ENCODE results near the gene ALG10B. TPM values are rescaled to one million over a fixed set of nuclear protein-coding genes. Genes with fewer than 3 reads are reported as not detected.
"Not testable (repeated sequence)": the region's sequence is repeated elsewhere in the genome, so short reads cannot be mapped to it uniquely, and the experiment has no call there.

The ALG10B gene
- total RNA-seq, 6 experiments from 2014 or later, result 1.8 to 5.3 (median 4.2) TPM

DNA sequence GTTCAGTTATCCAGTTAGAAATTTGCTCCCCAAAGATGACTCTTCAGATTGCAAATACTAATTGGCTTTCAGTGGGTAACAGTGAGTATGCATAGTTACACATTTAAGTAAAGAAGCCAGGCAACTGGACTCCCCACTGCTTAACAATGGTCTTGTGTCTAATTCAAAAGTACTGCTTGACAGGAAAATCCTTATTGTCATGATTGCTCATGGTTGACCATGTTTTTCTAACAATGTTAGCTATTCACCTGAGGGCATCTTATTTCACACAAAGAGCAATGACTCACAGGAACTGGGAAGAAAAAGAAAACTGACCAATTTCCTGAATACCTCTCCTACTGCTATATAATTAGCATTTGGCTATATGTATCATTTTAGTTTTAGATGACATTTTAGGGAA, 33.7 kb upstream of the ALG10B start:
- intact Hi-C loops (cut with DNase I), result no loop called here
- ATAC-seq (no peak), DNase-seq (no peak)

DNA sequence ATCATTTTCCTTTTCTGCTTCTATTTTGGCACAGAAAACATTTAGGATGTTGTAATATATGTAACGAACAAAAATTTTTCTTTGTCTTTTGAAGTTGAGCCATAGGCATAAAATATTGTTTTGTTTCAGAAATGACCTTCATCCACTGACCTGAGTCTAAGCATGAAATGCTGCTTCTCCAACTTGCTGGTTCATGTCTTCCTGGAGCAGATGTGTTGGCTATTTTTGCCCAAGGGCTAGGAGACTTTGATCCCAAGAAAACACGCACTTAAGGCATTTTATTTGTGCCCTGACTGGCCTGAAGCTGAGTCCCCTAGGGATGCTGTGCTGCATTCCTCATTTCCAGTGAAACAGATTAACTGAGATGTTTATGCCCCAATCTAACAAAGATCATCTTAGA, 27.2 kb upstream of the ALG10B start:
- WGBS (ENCODE audit: insufficient coverage, low coverage, low lambda C conversion rate, missing lambda C conversion rate), result 56% methylated on average over 2 of the region's 2 CpGs
- H3K9me3 ChIP-seq, result no peaks in the 10 kb centered on the region
- H3K27ac ChIP-seq, result no peak overlapping the region
- TF ChIP-seq POLR2A (IDR thresholded peaks at IDR 0.05), result no peak
- TF ChIP-seq, protein P1, sequence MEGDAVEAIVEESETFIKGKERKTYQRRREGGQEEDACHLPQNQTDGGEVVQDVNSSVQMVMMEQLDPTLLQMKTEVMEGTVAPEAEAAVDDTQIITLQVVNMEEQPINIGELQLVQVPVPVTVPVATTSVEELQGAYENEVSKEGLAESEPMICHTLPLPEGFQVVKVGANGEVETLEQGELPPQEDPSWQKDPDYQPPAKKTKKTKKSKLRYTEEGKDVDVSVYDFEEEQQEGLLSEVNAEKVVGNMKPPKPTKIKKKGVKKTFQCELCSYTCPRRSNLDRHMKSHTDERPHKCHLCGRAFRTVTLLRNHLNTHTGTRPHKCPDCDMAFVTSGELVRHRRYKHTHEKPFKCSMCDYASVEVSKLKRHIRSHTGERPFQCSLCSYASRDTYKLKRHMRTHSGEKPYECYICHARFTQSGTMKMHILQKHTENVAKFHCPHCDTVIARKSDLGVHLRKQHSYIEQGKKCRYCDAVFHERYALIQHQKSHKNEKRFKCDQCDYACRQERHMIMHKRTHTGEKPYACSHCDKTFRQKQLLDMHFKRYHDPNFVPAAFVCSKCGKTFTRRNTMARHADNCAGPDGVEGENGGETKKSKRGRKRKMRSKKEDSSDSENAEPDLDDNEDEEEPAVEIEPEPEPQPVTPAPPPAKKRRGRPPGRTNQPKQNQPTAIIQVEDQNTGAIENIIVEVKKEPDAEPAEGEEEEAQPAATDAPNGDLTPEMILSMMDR (IDR thresholded peaks at IDR 0.05), result no peak
- H3K27me3 ChIP-seq, result no peaks in the 10 kb centered on the region
- intact Hi-C loops (cut with DNase I), result no loop called here
- DNase-seq, result no peak
- no peaks in the 10 kb centered on the region for H3K36me3 ChIP-seq
- no peak overlapping the region for H3K4me3 ChIP-seq
- ATAC-seq, result no peak
- H3K4me1 ChIP-seq, result no peaks in the 10 kb centered on the region

More for the DNA sequence above, 33.7 kb upstream of the ALG10B start:
- no peaks in the 10 kb centered on the region for H3K27me3 ChIP-seq
- no peaks in the 10 kb centered on the region for H3K36me3 ChIP-seq
- H3K4me3 ChIP-seq, result no peak overlapping the region
- no peaks in the 10 kb centered on the region for H3K9me3 ChIP-seq
- TF ChIP-seq, protein P1 (IDR thresholded peaks at IDR 0.05), result no peak
- TF ChIP-seq POLR2A (IDR thresholded peaks at IDR 0.05), result no peak
- no peaks in the 10 kb centered on the region for H3K4me1 ChIP-seq
- no peak overlapping the region for H3K27ac ChIP-seq

DNA sequence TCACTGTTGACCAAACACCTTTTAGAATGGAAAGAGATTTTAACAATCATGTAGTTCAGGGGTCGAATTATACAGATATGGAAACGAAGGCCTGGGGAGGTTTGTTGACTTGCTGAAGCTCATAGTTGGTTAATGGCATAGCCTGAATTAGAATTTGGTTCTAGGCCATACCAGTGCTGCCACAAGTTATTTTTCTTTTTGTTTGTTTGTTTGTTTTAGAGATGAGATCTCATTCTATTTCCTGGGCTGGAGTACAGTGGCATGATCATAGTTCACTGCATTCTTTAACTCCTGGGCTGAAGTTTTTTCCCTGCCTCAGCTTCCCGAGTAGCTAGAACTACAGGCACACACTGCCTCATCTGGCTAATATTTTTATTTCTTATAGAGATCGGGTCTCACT, 25.4 kb upstream of the ALG10B start:
- TF ChIP-seq, protein P1 (IDR thresholded peaks at IDR 0.05), result no peak
- no peaks in the 10 kb centered on the region for H3K9me3 ChIP-seq
- intact Hi-C loops (cut with DNase I), result no loop called here
- DNase-seq (no peak), ATAC-seq (no peak)
- H3K36me3 ChIP-seq, result no peaks in the 10 kb centered on the region
- H3K27ac ChIP-seq, result no peak overlapping the region
- H3K27me3 ChIP-seq, result no peaks in the 10 kb centered on the region
- no peaks in the 10 kb centered on the region for H3K4me1 ChIP-seq
- 42% methylated on average over 4 of the region's 4 CpGs for WGBS (ENCODE audit: insufficient coverage, low coverage, low lambda C conversion rate, missing lambda C conversion rate)
- no peak overlapping the region for H3K4me3 ChIP-seq

- H3K4me1 ChIP-seq; intact Hi-C loops (cut with DNase I); ATAC-seq; H3K27me3 ChIP-seq; H3K4me3 ChIP-seq; H3K27ac ChIP-seq; DNase-seq; H3K9me3 ChIP-seq; H3K36me3 ChIP-seq: not testable (repeated sequence)
- 8% methylated on average over 1 of the region's 1 CpG for WGBS (ENCODE audit: insufficient coverage, low coverage, low lambda C conversion rate, missing lambda C conversion rate)
These were observed 13.6 kb upstream of the ALG10B start for GRCh38 chr12:38302972-38303371.

DNA sequence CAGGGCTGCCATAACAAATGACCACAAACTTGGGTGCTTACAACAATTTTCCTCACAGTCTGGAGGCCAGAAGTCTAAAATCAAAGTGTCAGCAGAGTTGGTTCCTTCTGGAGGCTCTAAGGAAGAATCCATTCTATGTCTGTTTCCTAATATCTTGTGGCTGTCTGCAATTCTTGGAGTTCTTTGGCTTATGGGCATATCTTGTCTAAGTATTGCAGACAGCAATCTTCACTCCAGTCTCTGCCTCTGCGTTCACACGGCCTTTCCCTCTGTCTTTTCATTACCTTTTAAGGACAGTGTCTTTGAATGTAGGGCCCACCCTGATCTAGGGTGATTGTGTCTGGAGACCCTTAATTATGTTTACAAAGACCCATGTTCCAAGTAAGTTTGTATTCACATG, 5.4 kb downstream of the ALG10B start:
- intact Hi-C loops (cut with DNase I); H3K9me3 ChIP-seq; H3K36me3 ChIP-seq; H3K4me3 ChIP-seq; H3K27me3 ChIP-seq; H3K4me1 ChIP-seq; H3K27ac ChIP-seq; DNase-seq; ATAC-seq: not testable (repeated sequence)
- WGBS (ENCODE audit: insufficient coverage, low coverage, low lambda C conversion rate, missing lambda C conversion rate), result 79% methylated on average over 2 of the region's 2 CpGs

DNA sequence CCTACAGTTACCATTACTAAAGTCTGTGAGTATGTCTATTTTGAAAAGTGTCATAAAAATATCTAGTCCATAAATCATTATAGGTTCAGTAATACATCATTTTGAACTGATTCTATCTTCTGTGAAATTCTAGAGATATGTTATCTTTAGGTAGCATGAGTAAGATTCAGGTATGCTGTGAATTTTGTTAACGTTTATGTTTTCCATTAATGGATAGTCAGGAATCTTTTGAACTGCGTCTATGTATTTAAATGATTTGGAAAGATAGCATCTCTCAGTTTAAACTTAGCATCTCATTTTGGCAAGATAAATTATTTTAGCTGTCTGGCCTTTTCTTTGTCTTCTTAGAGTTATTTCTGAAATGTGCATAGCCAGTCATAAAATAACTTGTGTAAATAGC, 8.3 kb downstream of the ALG10B start:
- intact Hi-C loops (cut with DNase I), result no loop called here
- no peak for TF ChIP-seq POLR2A (IDR thresholded peaks at IDR 0.05)
- TF ChIP-seq, protein P1 (IDR thresholded peaks at IDR 0.05), result no peak
- WGBS (ENCODE audit: insufficient coverage, low coverage, low lambda C conversion rate, missing lambda C conversion rate), result 66% methylated on average over 2 of the region's 2 CpGs

More for the DNA sequence above, 8.3 kb downstream of the ALG10B start:
- H3K27me3 ChIP-seq, result no peaks in the 10 kb centered on the region
- H3K9me3 ChIP-seq, result no peaks in the 10 kb centered on the region
- DNase-seq (no peak), ATAC-seq (no peak)
- H3K27ac ChIP-seq, result no peak overlapping the region
- no peaks in the 10 kb centered on the region for H3K36me3 ChIP-seq
- no peaks in the 10 kb centered on the region for H3K4me1 ChIP-seq
- no peak overlapping the region for H3K4me3 ChIP-seq
